ENCODE measurements around the gene SCARB1.

DNA sequence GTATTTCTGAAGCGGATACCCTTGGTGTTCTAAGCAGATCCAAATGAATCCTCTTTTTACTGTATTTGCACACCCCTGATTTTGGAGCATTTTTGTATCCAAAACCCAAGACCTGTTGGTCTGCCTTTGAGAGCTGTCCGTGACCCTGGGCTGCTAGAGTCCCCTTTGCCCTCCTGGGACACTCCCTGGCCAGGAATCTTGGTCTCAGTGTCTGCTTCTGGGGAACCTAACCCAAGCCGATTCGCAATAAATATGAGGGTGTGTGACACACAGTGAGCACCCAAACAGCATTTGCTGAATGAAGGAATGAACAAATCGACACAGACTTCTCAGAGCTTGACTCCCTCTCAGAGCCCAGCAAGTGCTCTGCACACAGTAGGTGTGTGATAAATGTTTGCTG is 92.9 kb downstream of the SCARB1 start:
- no peak for TF ChIP-seq CTCF (IDR thresholded peaks at IDR 0.05; ENCODE audit: borderline replicate concordance, extremely low read depth, low read length, poor library complexity, severe bottlenecking)
- TF ChIP-seq EZH2 (IDR thresholded peaks at IDR 0.05; ENCODE audit: borderline replicate concordance, low read depth, low read length, severe bottlenecking): no peak

Data from DND-41 (cell line).